ENCODE measurements around the gene HES5.

Gene HES5

GRCh38 chr1:2480986-2481364 is 49.1 kb downstream of the HES5 start:
- no peak for TF ChIP-seq CTCF (IDR thresholded peaks at IDR 0.05; ENCODE audit: insufficient read depth, missing control alignments)
- no peak for FAIRE-seq
- DNase-seq (ENCODE audit: insufficient read length, low spot score) = no peak

- FAIRE-seq = no peak
These were observed 49.7 kb downstream of the HES5 start for GRCh38 chr1:2480236-2480985.

GRCh38 chr1:2479618-2480017 is 50.4 kb downstream of the HES5 start:
- no peak for DNase-seq (ENCODE audit: insufficient read length, low spot score)
- TF ChIP-seq CTCF (IDR thresholded peaks at IDR 0.05; ENCODE audit: insufficient read depth, missing control alignments) = no peak
- no peak for FAIRE-seq

More at GRCh38 chr1:2480236-2480985, 49.7 kb downstream of the HES5 start:
- DNase-seq (ENCODE audit: insufficient read length, low spot score) = no peak
- no peak for TF ChIP-seq CTCF (IDR thresholded peaks at IDR 0.05; ENCODE audit: insufficient read depth, missing control alignments)

GRCh38 chr1:2479186-2479585 is 50.9 kb downstream of the HES5 start:
- no peak for TF ChIP-seq CTCF (IDR thresholded peaks at IDR 0.05; ENCODE audit: insufficient read depth, missing control alignments)
- DNase-seq (ENCODE audit: insufficient read length, low spot score) (no peak), FAIRE-seq (no peak)

Measured in D721Med (cell line).